Activated effector memory CD4-positive, alpha-beta T cell treated with anti-CD3 and anti-CD28 coated beads, Interleukin-2, amount 50 U/mL, for 16 hours (primary cell): ENCODE measurements around the gene MATCAP1.
A peak's percentile ranks its signal among the peaks of the same experiment; 100 is the strongest.

Experiments used
- DNase-seq: peaks from one replicate; pipeline ENCODE4 v3.0.0-alpha.2; 2020

MATCAP1 gene

GRCh38 chr16:67155295-67156142, 28.2 kb downstream of the MATCAP1 start:
- peak; percentile 93 for DNase-seq

- DNase-seq, result no peak
These were observed 29.0 kb downstream of the MATCAP1 start for GRCh38 chr16:67154578-67155294.

GRCh38 chr16:67151431-67152097, 32.2 kb downstream of the MATCAP1 start:
- no peak for DNase-seq

- DNase-seq, result peak; percentile 79
These were observed 32.8 kb downstream of the MATCAP1 start, which contains the start of gene B3GNT9 for GRCh38 chr16:67150833-67151396. Gene B3GNT9 (minus strand): TSS chr16:67150998. CDS start chr16:67150485, 513 bp downstream.

GRCh38 chr16:67150047-67150832, 33.5 kb downstream of the MATCAP1 start:
- peak; percentile 84 for DNase-seq

- DNase-seq, result no peak
These were observed 34.3 kb downstream of the MATCAP1 start for GRCh38 chr16:67149276-67150046.

GRCh38 chr16:67148656-67149275, 35.0 kb downstream of the MATCAP1 start:
- DNase-seq, result no peak

- no peak for DNase-seq
These were observed 35.5 kb downstream of the MATCAP1 start for GRCh38 chr16:67148221-67148620.

- DNase-seq, result no peak
These were observed 36.2 kb downstream of the MATCAP1 start for GRCh38 chr16:67147437-67148140.

GRCh38 chr16:67146523-67147357, 37.0 kb downstream of the MATCAP1 start:
- DNase-seq, result no peak

GRCh38 chr16:67145746-67146145, 38.0 kb downstream of the MATCAP1 start:
- DNase-seq, result no peak

- no peak for DNase-seq
These were observed 38.8 kb downstream of the MATCAP1 start for GRCh38 chr16:67144943-67145342.

GRCh38 chr16:67142342-67142741, 41.4 kb downstream of the MATCAP1 start:
- DNase-seq, result no peak

GRCh38 chr16:67141391-67141790, 42.4 kb downstream of the MATCAP1 start:
- no peak for DNase-seq

- no peak for DNase-seq
These were observed 46.2 kb downstream of the MATCAP1 start for GRCh38 chr16:67137605-67138004.

GRCh38 chr16:67129422-67129821, 54.3 kb downstream of the MATCAP1 start:
- no peak for DNase-seq

- DNase-seq, result no peak
These were observed 54.9 kb downstream of the MATCAP1 start for GRCh38 chr16:67128887-67129286.

- DNase-seq, result no peak
These were observed 55.3 kb downstream of the MATCAP1 start for GRCh38 chr16:67128417-67128816.
